Stimulated activated CD8-positive, alpha-beta memory T cell treated with anti-CD3 and anti-CD28 coated beads, Interleukin-2, amount 100 ng/mL, for 48 hours (primary cell): ENCODE measurements around the gene CNTNAP2.

Experiments
- DNase-seq, 2 donors: peaks; one replicate each; pipeline ENCODE4 v3.0.0-alpha.2; 2020; ENCODE audit warnings: low read depth in 2 of 2

CNTNAP2 gene

DNA sequence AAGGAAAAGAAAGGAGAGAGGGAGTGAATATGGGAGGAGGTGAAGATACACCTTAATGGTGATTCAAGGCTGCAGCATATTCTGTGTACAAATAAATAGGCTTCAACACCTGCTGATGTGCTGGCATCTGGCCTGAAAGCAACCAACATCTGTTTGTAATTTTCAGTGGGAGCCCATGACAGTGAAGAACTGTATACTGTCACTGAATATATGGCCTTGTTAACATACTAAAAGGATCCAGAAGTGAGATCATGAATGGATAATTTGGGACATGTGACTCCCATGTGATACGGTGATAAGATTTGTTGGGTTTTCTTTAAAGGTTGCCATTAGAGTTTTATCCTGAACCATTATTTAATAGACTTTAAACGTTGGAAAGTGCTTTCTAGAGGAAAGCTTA, 459.3 kb downstream of the CNTNAP2 start:
- no peak for DNase-seq

DNA sequence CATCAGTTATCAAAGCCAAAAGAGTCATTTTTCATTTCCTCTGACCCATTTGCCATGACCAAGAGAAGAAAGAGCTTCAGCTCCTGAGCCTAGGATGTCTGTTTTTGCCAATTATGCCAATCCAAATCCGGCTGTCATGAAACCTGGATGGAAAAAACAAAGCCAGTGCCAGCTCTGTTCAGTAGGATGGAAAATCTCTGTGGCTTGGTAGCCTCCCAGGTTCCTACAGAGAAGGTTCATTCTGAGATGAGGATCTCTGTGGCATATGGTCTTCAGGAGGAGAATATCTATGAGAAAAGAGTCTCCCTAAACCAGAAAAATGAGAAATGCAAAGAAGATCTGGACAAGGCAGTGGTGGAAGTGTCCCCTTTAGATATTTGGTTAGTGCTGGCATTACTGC, 475.4 kb downstream of the CNTNAP2 start:
- DNase-seq, result no peak

DNA sequence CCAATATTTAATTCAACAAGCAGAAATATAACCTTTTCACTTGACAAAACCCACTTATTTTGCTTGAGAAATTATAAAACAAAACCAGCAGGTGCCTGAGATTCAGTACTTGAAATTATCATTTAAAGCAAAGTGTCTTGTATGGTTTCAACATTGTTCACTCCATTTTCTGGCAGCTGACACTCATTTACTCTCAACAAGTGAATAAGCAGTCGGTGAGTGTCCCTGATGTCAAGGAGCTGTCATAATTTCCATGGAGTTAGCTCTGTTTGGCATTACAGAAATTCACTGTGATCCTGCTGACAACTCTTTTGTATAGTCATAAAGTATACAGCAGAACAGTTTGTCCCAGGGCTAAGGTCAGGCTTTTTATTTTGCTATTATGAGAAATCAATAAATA, 490.0 kb downstream of the CNTNAP2 start:
- DNase-seq, result no peak

DNA sequence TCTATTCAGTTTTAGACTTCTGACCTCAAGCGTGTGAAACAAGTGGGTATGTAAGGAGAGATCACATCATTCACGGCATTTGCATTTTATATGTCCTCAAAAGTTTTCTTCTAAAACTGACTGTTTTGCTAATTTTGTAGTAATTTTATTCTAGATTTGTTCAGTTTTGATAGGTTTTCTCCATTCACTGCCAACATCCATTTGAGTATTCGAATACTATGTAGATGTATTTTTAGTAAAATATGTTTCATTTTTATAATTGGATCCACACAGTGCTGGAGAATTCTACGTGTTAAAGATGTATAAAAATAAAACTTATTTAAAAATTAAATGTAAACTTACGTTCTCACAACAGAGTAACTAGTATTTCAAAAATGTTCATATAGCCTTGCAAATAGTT, 503.0 kb downstream of the CNTNAP2 start:
- no peak for DNase-seq

DNA sequence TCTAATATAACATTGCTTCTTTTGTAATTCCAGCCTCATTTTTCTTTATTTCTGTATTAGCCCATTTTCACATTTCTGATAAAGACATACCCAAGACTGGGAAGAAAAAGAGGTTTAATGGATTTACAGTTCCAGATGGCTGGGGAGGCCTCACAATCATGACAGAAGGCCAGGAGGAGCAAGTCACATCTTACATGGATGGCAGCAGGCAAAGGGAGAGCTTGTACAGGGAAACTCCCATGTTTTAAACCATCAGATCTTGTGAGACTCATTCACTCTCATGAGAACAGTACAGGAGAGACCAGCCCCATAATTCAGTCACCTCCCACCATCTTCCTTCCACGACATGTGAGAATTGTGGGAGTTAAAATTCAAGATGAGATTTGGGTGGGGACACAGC, 510.3 kb downstream of the CNTNAP2 start:
- no peak for DNase-seq

DNA sequence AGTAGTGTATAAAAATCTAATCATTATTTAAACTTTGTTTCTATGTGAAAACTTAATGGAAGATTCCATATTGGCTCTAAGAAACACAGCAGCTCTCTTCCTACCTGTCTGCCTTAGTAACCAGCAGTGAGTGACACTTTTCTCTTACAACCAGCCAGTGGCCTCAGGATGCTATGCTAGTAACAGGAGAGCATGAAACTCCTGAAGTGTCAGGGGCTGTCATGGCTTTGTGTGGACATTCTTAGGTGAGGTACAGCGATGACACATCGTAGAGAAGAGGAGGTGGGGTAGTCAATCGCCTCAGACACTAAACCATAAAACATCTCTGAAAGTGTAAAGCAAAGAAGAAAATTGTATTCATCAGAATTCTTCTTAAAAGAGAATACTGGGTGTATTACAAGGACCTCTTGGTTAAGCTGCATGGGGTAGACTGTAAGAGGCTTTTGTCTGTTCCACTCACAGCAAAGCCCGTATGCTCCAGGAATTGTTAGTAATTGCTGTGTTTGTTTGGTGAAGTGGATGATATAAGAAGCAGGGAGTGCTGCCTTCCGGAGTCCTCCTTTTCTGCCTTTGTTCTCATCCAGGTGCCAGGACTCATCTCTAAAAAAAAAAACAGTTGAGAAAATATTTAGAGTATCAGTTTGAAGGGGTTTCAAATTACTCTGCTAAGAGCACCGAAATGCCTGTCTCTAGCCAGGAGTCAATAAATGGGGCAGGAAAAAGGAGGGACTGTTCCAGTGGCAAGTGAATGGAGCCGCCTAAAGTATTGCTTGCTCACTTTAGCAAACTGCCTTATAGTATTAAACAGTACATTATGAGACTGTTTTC, 518.8 kb downstream of the CNTNAP2 start:
- DNase-seq, result no peak

DNA sequence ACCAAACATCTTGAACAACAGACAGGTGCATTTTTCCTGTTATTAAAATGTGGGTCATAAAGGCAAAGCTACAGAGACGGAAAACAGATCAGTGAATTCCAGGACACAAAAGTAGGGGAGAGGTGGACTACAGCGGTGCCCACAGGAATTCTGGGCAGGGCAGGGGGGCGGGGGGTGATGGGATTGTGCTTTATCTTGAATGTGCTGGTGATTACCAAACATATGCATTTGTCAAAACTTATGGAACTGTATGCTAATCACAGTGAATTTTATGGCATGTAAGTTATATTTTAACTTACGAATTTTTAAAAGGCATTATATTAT, 519.4 kb downstream of the CNTNAP2 start:
- DNase-seq, result no peak

DNA sequence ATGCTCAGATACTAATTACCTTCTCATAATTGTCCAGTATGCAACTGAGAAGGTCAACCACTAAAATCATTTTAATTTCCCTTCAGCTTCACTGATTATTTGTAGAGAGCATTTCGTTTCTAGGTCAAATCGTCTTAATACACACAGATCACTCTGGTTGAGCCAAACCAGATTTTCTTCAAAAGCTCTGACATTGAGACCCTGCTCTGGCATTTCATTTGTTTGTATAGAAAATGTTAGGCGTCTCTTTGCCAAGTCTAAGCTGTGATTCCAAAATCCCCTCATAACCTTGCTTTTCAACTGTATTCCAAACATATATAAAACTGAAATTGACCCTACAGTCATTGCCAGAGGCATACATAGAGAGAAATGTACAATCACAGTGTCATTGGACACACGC, 520.0 kb downstream of the CNTNAP2 start:
- no peak for DNase-seq

DNA sequence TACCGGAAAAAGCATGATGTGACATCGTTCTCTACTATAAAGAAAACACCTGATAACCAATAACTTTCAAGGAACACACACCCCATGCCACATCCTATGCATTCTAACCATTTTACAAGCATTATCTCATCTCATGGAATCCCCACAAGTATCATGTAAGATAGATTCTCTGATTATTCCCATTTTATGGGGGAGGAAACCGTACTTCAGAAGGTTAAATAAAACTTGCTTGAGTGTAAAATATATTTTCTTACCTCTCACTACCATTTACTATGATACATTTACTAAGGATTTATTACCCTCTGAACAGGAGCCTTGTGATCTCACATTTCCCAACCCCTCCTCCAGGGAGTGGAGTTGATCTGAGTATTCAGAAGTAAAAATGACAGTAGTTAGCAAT, 522.7 kb downstream of the CNTNAP2 start:
- no peak for DNase-seq

DNA sequence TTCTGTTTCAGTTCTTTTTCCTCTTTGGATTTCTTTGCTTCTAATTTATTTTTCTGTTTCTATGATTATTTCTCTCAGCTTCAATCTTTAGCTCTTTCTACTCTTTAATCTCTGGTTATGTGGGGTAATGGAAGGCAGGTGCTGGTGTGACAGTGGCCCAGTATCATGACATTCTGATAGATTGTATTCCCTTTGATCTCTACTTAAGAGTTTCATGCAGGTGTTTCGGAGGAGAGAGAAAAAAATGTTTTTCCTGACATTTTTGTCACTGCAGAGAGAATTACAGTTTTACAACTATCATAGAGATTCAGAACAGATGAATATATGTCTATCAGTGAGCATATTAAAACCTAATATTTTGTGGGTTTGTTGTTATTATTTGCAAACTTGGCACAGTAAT, 524.9 kb downstream of the CNTNAP2 start:
- no peak for DNase-seq

DNA sequence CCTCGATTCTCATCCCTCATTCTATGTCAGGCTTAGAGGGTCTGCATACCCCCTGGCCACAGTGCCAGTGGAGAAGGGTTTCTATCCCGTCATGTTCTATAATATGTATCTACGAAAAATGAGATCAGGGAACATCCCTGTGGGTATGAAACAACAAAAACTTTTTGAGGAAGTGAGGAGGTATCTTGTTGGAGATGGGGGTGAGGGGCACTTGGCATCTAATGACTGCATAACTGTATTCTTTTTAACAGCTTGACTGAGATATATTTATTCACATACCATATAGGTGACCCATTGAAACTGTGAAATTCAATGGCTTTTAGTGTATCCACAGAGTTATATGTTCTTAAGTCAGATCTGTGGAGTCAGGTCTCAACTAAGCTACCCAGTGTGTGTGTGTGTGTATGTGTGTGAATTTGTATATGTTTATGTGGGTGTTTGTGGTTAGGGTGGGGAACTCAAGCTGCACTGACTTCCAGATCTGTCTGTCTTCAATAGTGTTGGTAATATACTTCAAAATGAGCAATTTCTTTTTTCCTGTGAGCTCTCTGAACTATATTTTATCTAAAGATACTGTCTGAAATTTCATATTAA, 528.9 kb downstream of the CNTNAP2 start:
- no peak for DNase-seq

DNA sequence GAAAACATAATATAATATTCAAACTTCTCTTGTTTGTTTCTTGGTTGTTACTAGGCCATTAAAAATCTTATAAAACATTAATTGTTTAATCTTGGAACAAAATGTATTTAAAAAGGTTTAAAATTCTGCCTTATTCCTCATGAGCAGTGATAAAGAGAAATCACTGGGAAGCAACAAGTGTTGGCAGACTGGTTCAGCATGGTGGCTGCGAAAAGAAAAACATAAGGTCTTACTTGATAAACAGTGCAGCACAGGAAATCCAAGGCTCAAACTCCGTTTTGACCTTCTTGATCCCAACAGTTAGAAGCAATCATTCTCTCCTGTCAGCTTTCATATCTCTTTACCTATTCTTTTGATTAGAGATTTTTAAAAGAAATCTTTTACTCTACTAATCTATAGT, 530.8 kb downstream of the CNTNAP2 start:
- no peak for DNase-seq

DNA sequence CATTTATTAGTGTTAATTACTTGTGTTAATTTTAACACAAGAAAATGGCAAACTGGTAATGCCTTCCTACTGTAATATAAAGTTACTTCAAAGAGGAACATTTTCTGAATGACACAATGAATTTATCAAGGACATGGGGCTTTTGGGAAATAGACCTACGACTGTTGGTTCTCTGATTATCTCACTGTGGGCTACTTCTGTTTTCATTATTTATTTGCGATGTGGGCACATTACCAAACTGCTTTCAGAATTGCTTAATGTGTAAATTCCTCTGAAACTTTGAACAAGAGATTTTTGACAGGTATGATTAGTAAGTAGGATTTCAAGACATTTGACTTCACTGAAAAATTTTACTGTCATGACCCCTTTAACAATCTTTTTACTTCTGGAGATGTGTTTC, 535.6 kb downstream of the CNTNAP2 start:
- DNase-seq, result no peak

DNA sequence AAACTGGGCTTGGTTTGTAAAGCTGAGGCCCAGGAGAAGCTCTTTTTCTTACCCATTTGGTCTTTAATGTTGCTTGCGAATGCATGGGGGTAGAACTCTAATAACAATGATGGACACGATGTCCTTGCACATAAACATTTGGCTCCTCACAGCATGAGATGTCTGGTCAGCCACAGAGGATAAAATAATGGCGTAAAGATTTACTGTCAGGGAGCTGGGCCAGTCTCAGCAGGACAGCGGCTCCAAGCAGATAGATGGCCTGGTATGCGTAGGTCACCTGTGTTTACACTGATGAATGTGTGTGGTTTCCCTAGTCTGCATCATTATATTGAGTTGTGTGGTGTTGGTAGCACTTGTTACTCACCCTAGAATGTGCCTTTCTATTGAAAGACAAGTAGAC, 537.4 kb downstream of the CNTNAP2 start:
- no peak for DNase-seq

DNA sequence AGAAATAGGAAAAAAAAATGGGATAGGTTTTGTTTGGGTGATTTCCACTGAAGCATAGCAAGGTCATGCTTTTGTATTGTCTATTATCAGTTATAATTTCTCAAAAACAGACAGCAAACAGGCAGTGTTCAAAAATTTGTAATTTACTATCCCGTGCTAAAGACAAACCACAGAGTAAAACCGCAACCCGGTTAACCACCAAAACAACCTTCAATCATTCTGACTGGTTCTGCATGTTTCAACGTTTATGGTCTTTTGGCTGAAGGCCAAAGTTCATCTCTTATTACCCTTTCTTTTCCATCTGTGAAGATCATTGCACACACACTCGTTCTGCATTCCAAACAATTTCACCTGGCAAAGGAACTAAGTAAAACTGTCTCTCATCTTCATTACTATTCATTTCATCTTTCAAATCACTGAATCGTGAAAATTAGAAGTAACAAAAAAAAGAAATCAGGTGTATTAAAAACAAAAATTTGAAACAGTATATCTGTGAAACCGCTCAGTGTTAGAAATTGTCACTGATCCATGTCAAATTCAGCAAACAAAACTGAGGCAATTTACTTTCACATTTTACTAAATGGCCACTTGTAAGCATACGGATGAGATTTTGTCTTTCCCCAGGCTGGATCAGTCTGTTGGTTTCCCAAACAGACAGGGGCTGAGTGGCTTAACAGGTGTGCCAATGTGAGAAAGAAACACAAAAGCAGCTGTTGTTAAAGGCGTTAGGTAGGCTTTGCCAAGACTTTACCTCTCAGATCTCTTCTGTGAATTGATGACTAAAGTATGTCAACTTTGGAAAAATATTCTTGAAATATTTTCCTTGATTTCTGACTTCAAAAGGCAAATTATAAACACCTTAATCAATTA, 539.6 kb downstream of the CNTNAP2 start:
- DNase-seq, result no peak

DNA sequence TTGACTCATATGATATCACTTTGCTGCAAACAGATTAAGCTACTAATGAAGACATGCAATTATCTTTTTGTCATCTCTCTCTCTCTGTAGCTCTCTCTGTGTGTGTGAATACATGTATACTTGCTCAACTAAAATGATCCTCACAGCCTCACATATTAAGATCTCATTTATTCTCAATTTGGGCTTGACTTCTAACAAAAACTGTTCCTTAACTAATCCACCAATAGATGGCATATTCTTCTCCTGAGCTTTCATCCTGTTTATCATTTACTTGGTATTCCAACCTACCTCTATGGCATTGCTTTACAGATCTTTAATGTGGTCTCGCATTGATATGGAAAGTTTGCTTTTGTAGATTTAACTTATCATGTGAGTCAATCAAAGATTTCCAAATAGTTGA, 540.4 kb downstream of the CNTNAP2 start:
- no peak for DNase-seq

DNA sequence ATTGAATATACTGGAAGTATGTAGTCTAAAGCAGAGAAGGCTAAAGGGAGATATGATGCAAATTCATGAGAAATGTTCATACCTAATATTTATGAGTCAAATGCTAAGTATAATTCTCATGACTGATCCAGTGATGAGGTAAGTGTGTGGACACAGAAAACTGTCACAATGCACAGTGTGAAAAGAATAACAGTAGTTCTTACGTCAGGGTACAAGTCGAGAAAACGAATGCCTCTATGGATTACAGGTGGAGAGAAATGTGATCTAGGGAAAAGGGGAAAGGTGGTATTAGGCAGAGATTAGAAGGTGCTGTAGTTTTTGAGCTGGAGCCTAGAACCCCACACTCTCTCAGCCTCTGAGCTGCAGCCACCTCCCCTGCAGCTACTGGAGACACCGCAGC, 542.0 kb downstream of the CNTNAP2 start:
- DNase-seq, result no peak

DNA sequence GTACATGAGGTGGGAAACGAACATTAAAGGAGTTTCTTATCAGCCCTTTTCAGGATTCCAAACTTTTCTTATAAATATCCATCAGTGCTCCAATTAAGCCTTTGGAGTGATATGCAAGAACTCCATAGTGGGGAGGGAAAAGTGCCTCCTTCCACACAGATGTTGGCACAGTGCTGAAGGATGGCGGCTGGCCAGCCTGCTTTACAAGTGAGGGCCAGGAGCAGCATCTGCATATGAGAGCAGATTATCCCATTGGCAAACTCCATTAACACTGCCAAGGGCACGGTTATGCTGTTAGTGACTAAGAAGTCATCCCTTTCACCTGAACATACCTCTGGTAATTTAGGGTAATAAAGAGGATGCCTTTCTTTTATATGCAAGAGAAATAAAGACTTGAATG, 543.1 kb downstream of the CNTNAP2 start:
- DNase-seq, result no peak

DNA sequence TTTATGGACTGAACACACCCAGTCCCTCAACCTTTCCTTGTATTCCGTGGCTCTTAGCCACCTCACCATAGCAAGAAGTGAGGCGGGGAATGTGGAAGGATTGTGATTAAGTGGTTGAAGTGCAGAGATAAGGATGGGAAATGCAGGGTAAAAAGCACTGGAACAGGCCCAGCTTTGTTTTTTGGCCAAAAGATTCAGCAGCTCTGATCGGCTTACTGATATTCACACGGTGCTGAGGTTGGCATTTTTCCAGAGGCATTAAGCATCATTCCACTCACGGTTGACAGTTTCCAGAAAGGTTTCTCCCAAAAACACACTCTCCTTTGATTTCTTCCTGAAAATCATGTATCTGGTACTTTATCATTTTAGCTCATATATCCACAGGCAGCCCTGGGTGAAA, 544.2 kb downstream of the CNTNAP2 start:
- no peak for DNase-seq

DNA sequence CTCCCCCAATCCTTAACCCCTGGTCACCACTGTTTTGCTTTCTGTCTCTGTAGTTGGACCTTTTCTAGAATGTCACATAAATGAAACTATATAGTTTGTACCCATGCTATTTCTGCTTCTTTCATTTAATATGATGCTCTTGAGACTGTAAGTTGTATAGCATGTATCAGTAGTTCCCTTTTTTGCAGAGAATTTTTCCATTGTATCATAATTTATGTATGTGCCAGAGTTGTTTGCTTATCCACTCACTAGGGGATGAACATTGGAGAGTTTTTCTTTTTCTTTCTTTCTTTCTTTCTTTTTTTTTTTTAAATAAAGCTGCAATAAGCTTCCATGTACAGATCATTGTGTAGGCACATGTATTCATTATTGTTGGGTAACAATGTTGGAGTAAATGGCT, 544.8 kb downstream of the CNTNAP2 start:
- DNase-seq, result no peak

DNA sequence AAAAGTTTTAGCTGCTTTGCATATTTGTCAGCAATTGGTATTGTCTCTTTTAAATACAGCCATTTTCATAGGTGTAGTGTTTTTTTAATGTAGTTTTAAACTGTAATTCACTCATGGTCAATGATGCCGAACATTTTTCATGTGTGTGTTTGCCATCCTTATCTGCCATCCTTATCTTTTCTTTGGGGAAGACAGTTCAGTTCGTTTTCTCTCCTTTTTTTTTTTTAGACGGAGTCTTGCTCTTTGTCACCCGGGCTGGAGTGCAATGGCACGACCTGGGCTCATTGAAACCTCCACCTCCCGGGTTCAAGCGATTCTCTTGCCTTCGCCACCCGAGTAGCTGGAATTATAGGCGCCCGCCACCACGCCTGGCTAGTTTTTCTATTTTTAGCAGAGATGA, 545.3 kb downstream of the CNTNAP2 start:
- no peak for DNase-seq

DNA sequence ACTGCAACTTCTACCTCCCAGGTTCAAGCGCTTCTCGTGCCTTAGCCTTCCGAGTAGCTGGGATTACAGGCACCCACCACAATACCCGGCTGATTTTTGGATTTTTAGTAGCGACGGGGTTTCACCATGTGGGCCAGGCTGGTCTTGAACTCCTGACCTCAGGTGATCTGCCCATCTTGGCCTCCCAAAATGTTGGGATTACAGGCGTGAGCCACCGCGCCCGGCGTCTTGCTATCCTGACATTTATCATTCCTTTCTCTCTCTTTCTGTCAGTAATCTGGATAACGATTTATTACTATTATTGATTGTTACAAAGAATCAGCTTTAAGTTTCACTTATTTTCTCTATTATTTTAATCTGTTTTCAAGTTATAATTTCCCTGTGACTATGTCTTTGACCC, 548.4 kb downstream of the CNTNAP2 start:
- no peak for DNase-seq

DNA sequence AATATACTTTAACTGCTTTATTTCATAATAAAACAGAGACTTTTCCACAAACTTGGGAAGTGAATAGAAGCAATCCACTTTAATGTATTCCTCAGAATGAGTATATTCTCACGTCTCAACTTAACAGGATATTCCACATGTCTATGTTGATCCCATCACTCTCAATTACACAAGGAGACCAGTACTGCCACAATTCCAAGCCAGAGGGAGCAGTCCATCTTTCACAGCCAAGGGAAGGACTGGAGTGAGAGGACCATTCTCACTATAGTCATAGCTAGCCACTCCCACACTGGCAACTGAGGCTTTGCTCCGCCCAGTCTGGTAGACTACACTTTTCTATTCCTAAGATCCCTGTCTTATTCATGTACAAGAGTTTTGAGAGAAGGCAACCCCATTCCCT, 553.9 kb downstream of the CNTNAP2 start:
- no peak for DNase-seq
